HG03196 (cell line): ENCODE data around the gene TSHZ2.
"Not testable (repeated sequence)": the region's sequence is repeated elsewhere in the genome, so short reads cannot be mapped to it uniquely, and the experiment has no call there.

Experiments used
- ATAC-seq: cut with Tn5 transposase; IDR thresholded peaks from one replicate; pipeline ENCODE4 v1.9.1; 2021; ENCODE audit not compliant: unreplicated experiment

Gene TSHZ2

GRCh38 chr20:53365076-53365475, 392.9 kb downstream of the TSHZ2 start:
- ATAC-seq = no peak

- no peak for ATAC-seq
These were observed 393.4 kb downstream of the TSHZ2 start for GRCh38 chr20:53365539-53366075.

GRCh38 chr20:53366928-53367327, 394.8 kb downstream of the TSHZ2 start:
- not testable (repeated sequence) for ATAC-seq

GRCh38 chr20:53369871-53370270, 397.7 kb downstream of the TSHZ2 start:
- no peak for ATAC-seq

- no peak for ATAC-seq
These were observed 398.3 kb downstream of the TSHZ2 start for GRCh38 chr20:53370345-53370961.

- no peak for ATAC-seq
These were observed 399.1 kb downstream of the TSHZ2 start for GRCh38 chr20:53371216-53371615.

GRCh38 chr20:53376021-53376420, 403.9 kb downstream of the TSHZ2 start:
- ATAC-seq = no peak

GRCh38 chr20:53379014-53379832, 407.1 kb downstream of the TSHZ2 start:
- ATAC-seq = no peak

GRCh38 chr20:53379833-53380120, 407.6 kb downstream of the TSHZ2 start:
- ATAC-seq = no peak

GRCh38 chr20:53381568-53382262, 409.6 kb downstream of the TSHZ2 start:
- no peak for ATAC-seq

- ATAC-seq = no peak
These were observed 410.2 kb downstream of the TSHZ2 start for GRCh38 chr20:53382263-53382844.

- no peak for ATAC-seq
These were observed 411.8 kb downstream of the TSHZ2 start for GRCh38 chr20:53383916-53384315.

- ATAC-seq = no peak
These were observed 412.2 kb downstream of the TSHZ2 start for GRCh38 chr20:53384392-53384791.

- no peak for ATAC-seq
These were observed 414.0 kb downstream of the TSHZ2 start for GRCh38 chr20:53385941-53386767.

- no peak for ATAC-seq
These were observed 416.0 kb downstream of the TSHZ2 start for GRCh38 chr20:53387983-53388675.

GRCh38 chr20:53389516-53390300, 417.6 kb downstream of the TSHZ2 start:
- ATAC-seq = no peak

GRCh38 chr20:53390770-53391169, 418.6 kb downstream of the TSHZ2 start:
- ATAC-seq = no peak

- ATAC-seq = no peak
These were observed 422.3 kb downstream of the TSHZ2 start for GRCh38 chr20:53394433-53394832.

GRCh38 chr20:53395188-53395923, 423.2 kb downstream of the TSHZ2 start:
- ATAC-seq = no peak
